Measurements from ENCODE around the gene ANAPC5.
"Not testable (repeated sequence)": the region's sequence is repeated elsewhere in the genome, so short reads cannot be mapped to it uniquely, and the experiment has no call there.

ANAPC5 gene

DNA sequence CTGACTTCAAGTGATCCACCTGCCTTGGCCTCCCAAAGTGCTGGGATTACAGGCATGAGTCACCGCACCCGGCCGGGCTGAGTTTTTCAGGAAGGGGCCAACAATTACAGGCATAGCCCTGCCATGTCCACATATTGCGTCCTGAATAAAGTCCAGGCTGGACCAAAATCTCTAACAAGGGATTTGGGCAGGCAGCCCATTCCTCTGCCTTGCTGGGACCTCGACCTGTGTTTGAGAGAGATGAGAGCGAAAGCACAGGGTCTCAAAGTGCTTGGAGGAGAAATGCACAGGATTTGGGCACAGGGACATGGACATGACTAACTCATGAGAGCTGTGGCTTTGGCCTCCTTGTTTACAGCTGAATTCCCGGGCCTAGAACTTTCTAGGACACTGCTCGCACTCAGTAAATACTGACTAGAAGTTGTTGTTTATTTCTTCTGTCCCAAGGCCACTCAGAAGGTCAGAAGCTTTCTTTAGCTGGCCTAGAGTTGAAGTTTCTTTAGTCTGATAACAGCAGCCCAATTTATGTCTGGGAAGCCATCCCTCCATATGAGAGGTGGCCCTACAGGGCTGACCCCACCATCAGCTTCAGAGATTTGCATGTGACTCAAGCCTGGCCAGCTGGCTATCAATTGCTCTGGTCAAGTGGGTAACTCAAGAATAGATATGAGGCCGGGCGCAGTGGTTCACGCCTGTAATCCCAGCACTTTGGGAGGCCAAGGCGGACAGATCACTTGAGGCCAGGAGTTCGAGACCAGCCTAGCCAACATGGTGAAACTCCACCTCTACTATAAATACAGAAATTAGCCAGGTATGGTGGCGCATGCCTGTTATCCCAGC, 67.4 kb downstream of the ANAPC5 start:
- no peak for DNase-seq

DNA sequence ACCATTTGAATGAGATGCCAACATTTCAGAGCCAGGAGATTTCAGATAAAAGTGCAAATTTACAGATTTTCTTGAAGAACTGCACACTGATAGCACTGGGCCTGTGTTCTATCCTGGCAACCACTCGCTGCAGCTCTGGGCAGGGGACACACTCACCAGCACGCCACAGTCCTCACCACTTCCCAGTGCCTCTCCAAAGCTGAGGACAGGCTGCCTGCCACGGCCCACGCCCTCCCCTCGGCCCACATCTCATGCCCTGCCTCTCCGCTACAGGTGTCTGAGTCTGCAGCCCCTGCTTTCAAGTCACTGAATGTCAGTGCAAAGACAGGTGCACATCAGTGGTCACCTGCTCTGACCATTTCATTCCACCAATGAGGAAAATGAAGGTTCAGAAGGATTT, 68.4 kb downstream of the ANAPC5 start:
- no peak for DNase-seq

DNA sequence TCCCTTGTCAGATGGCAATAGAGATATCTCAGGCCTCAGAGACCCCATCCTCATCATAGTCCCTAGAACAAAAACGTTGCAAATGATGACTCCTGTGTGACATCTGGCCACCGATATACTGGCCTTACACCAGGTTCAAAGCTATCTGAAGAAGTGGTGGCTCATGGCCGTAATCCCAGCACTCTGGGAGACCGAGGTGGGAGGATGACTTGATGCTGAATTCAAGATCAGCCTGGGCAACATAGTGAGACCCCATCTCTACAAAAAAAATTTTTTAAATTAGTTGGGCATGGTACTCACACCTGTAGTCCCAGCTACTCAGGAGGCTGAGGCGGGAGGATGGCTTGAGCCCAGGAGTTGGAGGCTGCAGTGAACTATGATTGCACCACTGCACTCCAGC, 68.8 kb downstream of the ANAPC5 start:
- no peak for DNase-seq

GRCh38 chr12:121282910-121283309, 69.3 kb downstream of the ANAPC5 start:
- DNase-seq: not testable (repeated sequence)

GRCh38 chr12:121282072-121282742, 70.0 kb downstream of the ANAPC5 start:
- DNase-seq: no peak

- not testable (repeated sequence) for DNase-seq
Observed at GRCh38 chr12:121281116-121281515, 71.1 kb downstream of the ANAPC5 start.

GRCh38 chr12:121280531-121280930, 71.7 kb downstream of the ANAPC5 start:
- DNase-seq: not testable (repeated sequence)

DNA sequence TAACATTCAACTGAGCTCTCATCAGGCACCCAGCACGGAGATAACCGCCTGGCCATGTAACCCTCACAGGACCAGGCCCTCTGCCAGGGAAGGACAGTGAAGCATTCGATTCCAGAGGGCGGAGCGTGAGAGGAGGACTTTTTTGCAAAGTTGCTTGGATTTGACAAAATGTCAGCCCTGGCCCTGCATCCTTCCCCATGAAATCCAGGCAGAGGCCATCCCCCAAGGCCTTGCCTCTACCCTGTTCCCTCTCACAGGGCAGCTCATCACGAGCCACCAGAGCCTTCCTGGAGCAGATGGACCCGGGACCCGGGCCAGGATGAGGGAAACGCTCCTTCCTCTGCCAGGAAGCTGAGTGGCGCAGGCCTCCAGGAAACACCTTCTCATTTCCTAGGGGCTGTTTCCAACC, 72.7 kb downstream of the ANAPC5 start:
- no peak for DNase-seq

DNA sequence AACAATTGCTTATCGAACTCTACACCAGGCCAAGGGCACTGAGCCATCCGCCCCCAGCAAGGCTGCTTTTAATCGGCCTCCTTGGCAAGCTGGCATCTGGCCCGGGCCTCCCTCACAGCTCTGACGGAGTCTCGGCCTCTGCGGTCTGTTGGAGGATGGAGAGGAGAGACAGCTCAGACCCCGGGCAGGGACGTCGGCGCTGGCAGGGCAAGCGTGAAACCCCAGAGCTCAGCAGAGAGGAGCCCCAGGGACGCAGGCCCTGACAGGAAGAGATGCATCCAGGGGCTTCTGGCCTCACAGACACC, 73.2 kb downstream of the ANAPC5 start:
- no peak for DNase-seq

GRCh38 chr12:121278169-121279070, 73.8 kb downstream of the ANAPC5 start:
- no peak for DNase-seq

GRCh38 chr12:121277374-121277759, 74.8 kb downstream of the ANAPC5 start:
- DNase-seq: no peak

DNA sequence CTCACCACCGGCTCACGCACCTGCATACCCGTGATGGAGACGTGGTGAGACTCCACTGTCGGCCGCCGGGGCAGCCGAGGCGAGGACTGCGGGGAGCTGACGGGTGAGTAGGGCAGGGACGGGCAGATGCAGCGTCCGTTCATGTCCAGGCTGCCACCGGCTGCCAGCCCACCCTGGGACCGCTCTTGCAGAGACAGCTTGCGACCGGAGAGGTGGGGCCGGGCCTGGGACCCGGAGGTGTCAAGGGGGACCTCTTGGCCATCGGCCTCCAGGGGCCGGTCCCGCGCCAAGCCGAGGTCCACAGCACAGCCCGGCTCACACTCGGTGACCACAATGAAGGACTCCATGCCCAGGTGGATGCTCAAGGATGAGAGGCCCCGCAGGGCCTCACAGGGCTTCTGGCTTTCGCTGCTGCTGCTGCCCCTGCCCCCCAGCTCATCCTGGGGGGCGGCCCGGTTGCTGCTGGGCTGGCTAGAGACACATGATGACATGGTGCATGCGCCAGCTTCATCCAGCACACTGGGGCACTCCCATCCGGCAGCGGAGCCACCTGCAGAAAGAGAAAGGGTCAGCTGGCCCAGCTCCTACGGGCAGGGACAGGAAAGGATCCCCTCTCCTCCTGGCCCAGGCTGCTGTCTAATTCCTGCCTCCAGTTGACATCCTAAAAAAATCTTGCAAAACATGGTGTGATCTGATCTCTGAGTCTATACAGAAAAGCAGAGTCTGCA, 78.0 kb downstream of the ANAPC5 start:
- DNase-seq: no peak

DNA sequence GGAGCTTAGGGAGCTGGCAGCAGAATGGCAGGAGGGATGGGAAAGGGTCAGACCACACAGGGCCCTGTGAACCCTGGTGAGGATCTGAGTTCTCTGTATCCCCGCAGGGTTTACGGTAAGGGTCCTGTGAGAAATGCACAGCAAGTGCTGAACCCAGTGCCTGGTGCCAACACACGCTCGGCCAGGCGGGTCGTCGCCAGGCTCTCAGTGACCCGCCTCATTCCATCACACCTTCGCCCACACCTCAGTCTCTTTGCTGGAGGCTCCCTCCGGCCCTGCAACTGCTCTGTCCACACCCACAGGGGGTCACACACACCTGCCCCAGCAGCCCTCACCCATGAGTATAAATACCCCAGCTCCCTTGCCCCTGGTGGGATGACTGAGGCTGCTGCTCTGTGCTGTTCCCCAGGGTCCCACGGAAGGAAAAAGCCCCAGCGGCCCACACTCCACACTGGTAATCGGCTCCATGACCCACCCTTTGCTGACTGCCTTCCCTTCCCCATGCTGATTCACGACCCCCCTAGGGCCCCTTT, 78.8 kb downstream of the ANAPC5 start:
- DNase-seq: no peak

DNA sequence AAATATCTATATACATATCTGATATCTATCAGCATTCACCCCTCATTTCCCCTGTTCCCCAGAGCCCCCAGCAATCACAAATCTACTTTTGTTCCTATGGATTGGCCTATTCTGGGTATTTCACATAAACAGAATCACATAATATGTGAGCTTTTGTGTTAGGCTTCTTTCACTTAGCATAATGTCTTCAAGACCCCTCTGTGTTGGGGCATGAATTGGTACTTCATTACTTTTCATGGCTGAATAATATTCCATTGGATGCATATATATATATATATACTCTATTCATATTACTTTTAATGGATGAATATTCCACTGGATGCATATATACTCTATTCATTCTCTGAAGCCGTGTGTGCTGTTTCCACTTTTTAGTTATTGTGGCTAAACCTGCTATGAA, 84.4 kb downstream of the ANAPC5 start:
- no peak for DNase-seq

- DNase-seq: no peak
Observed at GRCh38 chr12:121264951-121265515, 87.2 kb downstream of the ANAPC5 start.

DNA sequence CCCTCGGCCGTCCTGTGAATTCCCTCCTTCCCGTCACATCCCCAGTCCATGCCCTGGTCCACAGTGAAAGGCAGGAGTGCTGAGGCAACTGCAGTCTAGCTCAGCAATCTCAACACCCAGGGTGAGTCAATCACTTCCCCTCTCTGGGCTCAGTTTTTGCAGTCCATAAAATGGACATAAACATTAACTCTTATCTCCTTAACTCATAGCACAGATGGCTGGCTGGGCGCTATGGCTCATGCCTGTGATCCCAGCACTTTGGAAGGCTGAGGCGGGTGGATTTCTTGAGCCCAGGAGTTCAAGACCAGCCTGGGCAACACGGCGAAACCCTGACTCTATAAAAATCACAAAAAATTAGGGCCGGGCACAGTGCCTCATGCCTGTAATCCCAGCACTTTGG, 88.1 kb downstream of the ANAPC5 start:
- DNase-seq: no peak

GRCh38 chr12:121263206-121263935, 88.8 kb downstream of the ANAPC5 start:
- no peak for DNase-seq

GRCh38 chr12:121261398-121261797, 90.8 kb downstream of the ANAPC5 start:
- no peak for DNase-seq

DNA sequence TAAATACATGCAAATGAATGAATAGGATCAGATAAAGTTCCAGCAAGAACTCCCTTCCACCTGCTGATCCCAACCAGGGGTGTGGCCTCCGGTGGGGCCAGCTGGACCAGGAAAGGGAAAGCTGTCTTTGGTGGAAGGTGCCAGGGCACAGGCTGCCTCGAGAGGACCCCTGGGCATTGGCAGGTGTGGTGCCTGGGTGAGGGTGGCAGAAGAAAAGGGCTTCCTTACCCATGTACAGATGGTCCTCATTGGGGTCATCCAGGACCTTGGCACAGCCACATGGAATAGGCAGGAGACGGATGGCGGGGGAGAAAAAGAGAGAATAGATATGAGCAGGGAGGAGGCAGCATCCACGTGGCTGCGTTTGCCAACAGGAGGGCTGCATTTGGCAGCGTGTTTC, 92.1 kb downstream of the ANAPC5 start:
- no peak for DNase-seq

DNA sequence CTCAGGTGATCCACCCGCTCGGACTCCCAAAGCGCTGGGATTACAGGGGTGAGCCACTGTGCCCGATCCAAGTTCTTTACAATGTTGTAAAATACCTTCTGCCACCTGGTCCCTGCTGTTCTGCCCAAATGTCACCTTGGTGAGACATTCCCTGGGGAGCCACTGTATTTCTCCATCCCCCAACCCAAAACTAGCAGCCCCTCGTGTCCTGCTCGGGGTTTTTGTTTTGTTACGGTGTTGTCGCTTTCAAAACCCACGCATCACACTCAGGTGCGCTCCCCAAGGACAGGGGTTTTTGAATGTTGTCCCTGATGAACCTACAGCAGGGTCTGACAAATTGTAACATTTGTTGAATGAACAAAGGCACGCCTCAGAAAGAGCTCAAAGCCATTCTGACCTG, 93.1 kb downstream of the ANAPC5 start:
- no peak for DNase-seq
